GM23338 (cell line): Measurements from ENCODE around the gene ISG20. TPM values are rescaled to one million over a fixed set of nuclear protein-coding genes. Genes with fewer than 3 reads are reported as not detected.
A peak's percentile ranks its signal among the peaks of the same experiment; 100 is the strongest.

Source experiments
- ATAC-seq: fragments of 200-7000 bp; cut with Tn5 transposase; 3 replicates; pipeline ENCODE4 v1.9.1; 2020
- DNase-seq: peaks from one replicate; pipeline ENCODE4 v3.0.0-alpha.2; 2015; ENCODE audit warnings: low spot score
- H2AFZ ChIP-seq: fragments of 200-600 bp; sonication (generic); 2 replicates; pipeline ENCODE4 v1.8.0; 2016; ENCODE audit warnings: antibody characterized with exemption, mild to moderate bottlenecking, moderate library complexity
- H3F3A ChIP-seq: fragments of 200-600 bp; sonication (generic); replicated peaks from 2 replicates; pipeline ENCODE4 v1.8.0; 2017; ENCODE audit warnings: antibody characterized with exemption, mixed run types, low read depth
- H3K27ac ChIP-seq: fragments of 200-600 bp; sonication (generic); 2 replicates; pipeline ENCODE4 v1.6.1; 2016; ENCODE audit warnings: low read depth
- H3K27me3 ChIP-seq: fragments of 200-600 bp; sonication (generic); 2 replicates; pipeline ENCODE4 v1.8.0; 2016; ENCODE audit warnings: mild to moderate bottlenecking, mixed run types, moderate library complexity; ENCODE audit not compliant: insufficient read depth
- H3K36me3 ChIP-seq: fragments of 200-600 bp; sonication (generic); 2 replicates; pipeline ENCODE4 v1.8.0; 2016; ENCODE audit warnings: mild to moderate bottlenecking; ENCODE audit not compliant: insufficient read depth
- H3K4me1 ChIP-seq: fragments of 200-600 bp; sonication (generic); 2 replicates; pipeline ENCODE4 v1.8.0; 2016; ENCODE audit warnings: mild to moderate bottlenecking, moderate library complexity; ENCODE audit not compliant: insufficient read depth
- H3K4me2 ChIP-seq: fragments of 200-600 bp; sonication (generic); 2 replicates; pipeline ENCODE4 v1.7.1; 2017; ENCODE audit warnings: mixed run types
- H3K4me3 ChIP-seq: fragments of 200-600 bp; sonication (generic); 2 replicates; pipeline ENCODE4 v1.6.1; 2016; ENCODE audit warnings: mixed run types
- H3K79me2 ChIP-seq: fragments of 200-600 bp; sonication (generic); replicated peaks from 2 replicates; pipeline ENCODE4 v1.8.0; 2017; ENCODE audit warnings: mild to moderate bottlenecking; ENCODE audit not compliant: insufficient read depth
- H3K9me2 ChIP-seq: fragments of 200-600 bp; sonication (generic); 2 replicates; pipeline ENCODE4 v1.8.0; 2017; ENCODE audit not compliant: insufficient read depth
- H4K20me1 ChIP-seq: fragments of 200-600 bp; sonication (generic); replicated peaks from 2 replicates; pipeline ENCODE4 v1.8.0; 2017; ENCODE audit warnings: mild to moderate bottlenecking; ENCODE audit not compliant: insufficient read depth
- H3K27ac Mint-ChIP-seq: 2 replicates; pipeline ENCODE4 v1.8.0; 2020; ENCODE audit warnings: inconsistent platforms, mild to moderate bottlenecking, moderate library complexity, mixed read lengths
- H3K27me3 Mint-ChIP-seq: 3 replicates; pipeline ENCODE4 v1.8.0; 2022; ENCODE audit warnings: low read depth, mild to moderate bottlenecking, moderate library complexity, mixed read lengths, inconsistent platforms; ENCODE audit not compliant: insufficient read depth, poor library complexity
- H3K36me3 Mint-ChIP-seq: 3 replicates; pipeline ENCODE4 v1.8.0; 2021; ENCODE audit warnings: low read depth, mild to moderate bottlenecking, inconsistent platforms, moderate library complexity, mixed read lengths
- H3K4me1 Mint-ChIP-seq: 3 replicates; pipeline ENCODE4 v1.8.0; 2020; ENCODE audit warnings: mild to moderate bottlenecking, inconsistent platforms, mixed read lengths
- H3K4me3 Mint-ChIP-seq: 3 replicates; pipeline ENCODE4 v1.8.0; 2021; ENCODE audit warnings: moderate library complexity, mild to moderate bottlenecking, inconsistent platforms, mixed read lengths
- H3K9me3 Mint-ChIP-seq: 3 replicates; pipeline ENCODE4 v1.8.0; 2020; ENCODE audit warnings: moderate library complexity, mild to moderate bottlenecking, inconsistent platforms, mixed read lengths
- NANOG ChIP-seq: IDR thresholded peaks from 2 replicates; pipeline ENCODE4 v1.6.1; 2016; ENCODE audit warnings: antibody characterized with exemption, borderline replicate concordance
- POLR2AphosphoS5 ChIP-seq: IDR thresholded peaks from 2 replicates; pipeline ENCODE4 v1.6.1; 2016; ENCODE audit warnings: antibody characterized with exemption, low read depth
- ZNF114 ChIP-seq: fragments of 250-450 bp; sonication (Bioruptor Pico); IDR thresholded peaks from 2 replicates; pipeline ENCODE4 v1.5.0; 2020; ENCODE audit warnings: mild to moderate bottlenecking, moderate library complexity
- polyA plus RNA-seq: library from polyadenylated mRNA; unstranded; fragments of >200 nt; fragmentation: Nextera tagmentation; extraction: Ambion mirVana; gene quantifications from 2 replicates; pipeline ENCODE4 v1.2.1, GENCODE V29; 2016
- total RNA-seq: library from RNA; depleted of rRNA; stranded (reverse); fragments of >200 nt; shearing (Covaris generic); gene quantifications from 2 replicates; pipeline ENCODE4 v1.2.3, GENCODE V29; 2014
- TF ChIP-seq, protein P1 (sequence below): fragments of 250-450 bp; sonication (Bioruptor Pico); IDR thresholded peaks from 2 replicates; pipeline ENCODE4 v1.5.0; 2020; ENCODE audit warnings: mild to moderate bottlenecking, moderate library complexity
- TF ChIP-seq, protein P2 (sequence below), 2 experiments: fragments of 200-600 bp in 1 of 2; sonication (generic) in 1 of 2; conservative IDR thresholded peaks; 2 replicates each; pipeline versions ENCODE4 v1.5.1 to v1.6.1; 2016 to 2017; ENCODE audit warnings: antibody characterized with exemption in 2 of 2, low read depth in 2 of 2, mild to moderate bottlenecking in 2 of 2, moderate library complexity in 1 of 2

Gene ISG20
- total and polyA plus RNA-seq, 2 experiments from 2014 or later: 3.2 to 3.7 TPM

DNA sequence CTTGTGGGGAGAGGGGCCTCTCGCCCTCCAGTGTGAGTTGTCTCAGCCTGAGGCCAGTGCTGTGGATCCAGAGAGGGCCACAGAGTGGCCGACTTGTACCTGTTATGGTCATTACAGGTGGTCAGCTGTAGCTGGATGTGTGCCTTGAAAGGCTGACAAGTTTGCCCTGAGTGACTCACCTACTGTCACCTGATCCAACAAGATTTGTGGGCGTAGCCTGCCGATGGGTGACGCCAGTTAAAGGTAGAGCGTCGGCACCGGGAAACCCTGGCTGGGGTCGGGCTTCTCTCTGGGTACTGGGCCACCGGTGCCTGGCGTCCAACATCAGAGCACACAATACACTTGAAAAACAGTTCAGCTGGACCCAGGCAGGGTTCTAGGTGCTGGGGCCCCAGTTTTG is 2.8 kb upstream of the ISG20 start (continued):
- TF ChIP-seq, protein P1, sequence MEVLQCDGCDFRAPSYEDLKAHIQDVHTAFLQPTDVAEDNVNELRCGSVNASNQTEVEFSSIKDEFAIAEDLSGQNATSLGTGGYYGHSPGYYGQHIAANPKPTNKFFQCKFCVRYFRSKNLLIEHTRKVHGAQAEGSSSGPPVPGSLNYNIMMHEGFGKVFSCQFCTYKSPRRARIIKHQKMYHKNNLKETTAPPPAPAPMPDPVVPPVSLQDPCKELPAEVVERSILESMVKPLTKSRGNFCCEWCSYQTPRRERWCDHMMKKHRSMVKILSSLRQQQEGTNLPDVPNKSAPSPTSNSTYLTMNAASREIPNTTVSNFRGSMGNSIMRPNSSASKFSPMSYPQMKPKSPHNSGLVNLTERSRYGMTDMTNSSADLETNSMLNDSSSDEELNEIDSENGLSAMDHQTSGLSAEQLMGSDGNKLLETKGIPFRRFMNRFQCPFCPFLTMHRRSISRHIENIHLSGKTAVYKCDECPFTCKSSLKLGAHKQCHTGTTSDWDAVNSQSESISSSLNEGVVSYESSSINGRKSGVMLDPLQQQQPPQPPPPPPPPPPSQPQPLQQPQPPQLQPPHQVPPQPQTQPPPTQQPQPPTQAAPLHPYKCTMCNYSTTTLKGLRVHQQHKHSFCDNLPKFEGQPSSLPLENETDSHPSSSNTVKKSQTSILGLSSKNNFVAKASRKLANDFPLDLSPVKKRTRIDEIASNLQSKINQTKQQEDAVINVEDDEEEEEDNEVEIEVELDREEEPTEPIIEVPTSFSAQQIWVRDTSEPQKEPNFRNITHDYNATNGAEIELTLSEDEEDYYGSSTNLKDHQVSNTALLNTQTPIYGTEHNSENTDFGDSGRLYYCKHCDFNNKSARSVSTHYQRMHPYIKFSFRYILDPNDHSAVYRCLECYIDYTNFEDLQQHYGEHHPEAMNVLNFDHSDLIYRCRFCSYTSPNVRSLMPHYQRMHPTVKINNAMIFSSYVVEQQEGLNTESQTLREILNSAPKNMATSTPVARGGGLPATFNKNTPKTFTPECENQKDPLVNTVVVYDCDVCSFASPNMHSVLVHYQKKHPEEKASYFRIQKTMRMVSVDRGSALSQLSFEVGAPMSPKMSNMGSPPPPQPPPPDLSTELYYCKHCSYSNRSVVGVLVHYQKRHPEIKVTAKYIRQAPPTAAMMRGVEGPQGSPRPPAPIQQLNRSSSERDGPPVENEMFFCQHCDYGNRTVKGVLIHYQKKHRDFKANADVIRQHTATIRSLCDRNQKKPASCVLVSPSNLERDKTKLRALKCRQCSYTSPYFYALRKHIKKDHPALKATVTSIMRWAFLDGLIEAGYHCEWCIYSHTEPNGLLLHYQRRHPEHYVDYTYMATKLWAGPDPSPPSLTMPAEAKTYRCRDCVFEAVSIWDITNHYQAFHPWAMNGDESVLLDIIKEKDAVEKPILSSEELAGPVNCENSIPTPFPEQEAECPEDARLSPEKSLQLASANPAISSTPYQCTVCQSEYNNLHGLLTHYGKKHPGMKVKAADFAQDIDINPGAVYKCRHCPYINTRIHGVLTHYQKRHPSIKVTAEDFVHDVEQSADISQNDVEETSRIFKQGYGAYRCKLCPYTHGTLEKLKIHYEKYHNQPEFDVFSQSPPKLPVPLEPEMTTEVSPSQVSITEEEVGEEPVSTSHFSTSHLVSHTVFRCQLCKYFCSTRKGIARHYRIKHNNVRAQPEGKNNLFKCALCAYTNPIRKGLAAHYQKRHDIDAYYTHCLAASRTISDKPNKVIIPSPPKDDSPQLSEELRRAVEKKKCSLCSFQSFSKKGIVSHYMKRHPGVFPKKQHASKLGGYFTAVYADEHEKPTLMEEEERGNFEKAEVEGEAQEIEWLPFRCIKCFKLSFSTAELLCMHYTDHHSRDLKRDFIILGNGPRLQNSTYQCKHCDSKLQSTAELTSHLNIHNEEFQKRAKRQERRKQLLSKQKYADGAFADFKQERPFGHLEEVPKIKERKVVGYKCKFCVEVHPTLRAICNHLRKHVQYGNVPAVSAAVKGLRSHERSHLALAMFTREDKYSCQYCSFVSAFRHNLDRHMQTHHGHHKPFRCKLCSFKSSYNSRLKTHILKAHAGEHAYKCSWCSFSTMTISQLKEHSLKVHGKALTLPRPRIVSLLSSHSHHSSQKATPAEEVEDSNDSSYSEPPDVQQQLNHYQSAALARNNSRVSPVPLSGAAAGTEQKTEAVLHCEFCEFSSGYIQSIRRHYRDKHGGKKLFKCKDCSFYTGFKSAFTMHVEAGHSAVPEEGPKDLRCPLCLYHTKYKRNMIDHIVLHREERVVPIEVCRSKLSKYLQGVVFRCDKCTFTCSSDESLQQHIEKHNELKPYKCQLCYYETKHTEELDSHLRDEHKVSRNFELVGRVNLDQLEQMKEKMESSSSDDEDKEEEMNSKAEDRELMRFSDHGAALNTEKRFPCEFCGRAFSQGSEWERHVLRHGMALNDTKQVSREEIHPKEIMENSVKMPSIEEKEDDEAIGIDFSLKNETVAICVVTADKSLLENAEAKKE (CRISPR knock-in tag): no peak
- TF ChIP-seq ZNF114 (CRISPR knock-in tag): no peak

DNA sequence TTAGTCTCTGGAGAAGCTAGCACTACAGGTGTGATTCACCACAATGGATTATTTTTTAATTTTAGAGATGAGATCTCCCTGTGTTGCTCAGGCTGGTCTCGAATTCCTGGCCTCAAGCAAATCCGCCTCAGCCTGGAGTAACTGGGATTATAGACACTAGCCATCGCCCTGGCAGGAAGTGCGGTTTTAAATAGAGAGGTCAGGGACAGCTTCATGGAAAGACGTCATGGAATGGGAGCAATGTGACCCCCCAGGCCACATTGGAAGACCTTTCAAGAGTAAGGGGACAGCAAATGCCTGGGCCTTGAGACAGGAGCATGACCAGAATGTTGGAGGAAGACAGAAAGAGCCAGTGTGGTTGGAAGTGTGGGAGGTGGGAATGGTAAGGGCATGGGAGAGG is 2.2 kb upstream of the ISG20 start:
- Histone ChIP-seq H3K79me2 (no peaks in the 10 kb centered on the region), H3K9me2 (no peaks in the 10 kb centered on the region), H3K4me3 (no peak overlapping the region), H3K4me1 (peaks cover 31% of the 10 kb centered on the region), H3K27ac (peak overlapping the region; percentile 87), H4K20me1 (peaks cover 24% of the 10 kb centered on the region), H2AFZ (no peak overlapping the region), H3K4me2 (peak overlapping the region; percentile 15; the same call in 1 of the 2 replicates), H3F3A (peaks cover 36% of the 10 kb centered on the region), H3K36me3 (peaks cover under 1% of the 10 kb centered on the region; the same call in 1 of the 2 replicates), H3K27me3 (no peaks in the 10 kb centered on the region)
- Mint-ChIP-seq H3K36me3 (peaks cover 32% of the 10 kb centered on the region), H3K9me3 (no peaks in the 10 kb centered on the region), H3K4me1 (peaks cover 44% of the 10 kb centered on the region), H3K4me3 (no peak overlapping the region; the same call in 2 of the 3 replicates), H3K27me3 (peaks cover 15% of the 10 kb centered on the region), H3K27ac (peak overlapping the region; percentile 87)
- DNase-seq (no peak), ATAC-seq (no peak)
- no peak for TF ChIP-seq NANOG
- TF ChIP-seq, protein P2, sequence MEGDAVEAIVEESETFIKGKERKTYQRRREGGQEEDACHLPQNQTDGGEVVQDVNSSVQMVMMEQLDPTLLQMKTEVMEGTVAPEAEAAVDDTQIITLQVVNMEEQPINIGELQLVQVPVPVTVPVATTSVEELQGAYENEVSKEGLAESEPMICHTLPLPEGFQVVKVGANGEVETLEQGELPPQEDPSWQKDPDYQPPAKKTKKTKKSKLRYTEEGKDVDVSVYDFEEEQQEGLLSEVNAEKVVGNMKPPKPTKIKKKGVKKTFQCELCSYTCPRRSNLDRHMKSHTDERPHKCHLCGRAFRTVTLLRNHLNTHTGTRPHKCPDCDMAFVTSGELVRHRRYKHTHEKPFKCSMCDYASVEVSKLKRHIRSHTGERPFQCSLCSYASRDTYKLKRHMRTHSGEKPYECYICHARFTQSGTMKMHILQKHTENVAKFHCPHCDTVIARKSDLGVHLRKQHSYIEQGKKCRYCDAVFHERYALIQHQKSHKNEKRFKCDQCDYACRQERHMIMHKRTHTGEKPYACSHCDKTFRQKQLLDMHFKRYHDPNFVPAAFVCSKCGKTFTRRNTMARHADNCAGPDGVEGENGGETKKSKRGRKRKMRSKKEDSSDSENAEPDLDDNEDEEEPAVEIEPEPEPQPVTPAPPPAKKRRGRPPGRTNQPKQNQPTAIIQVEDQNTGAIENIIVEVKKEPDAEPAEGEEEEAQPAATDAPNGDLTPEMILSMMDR (conservative IDR thresholded peaks at IDR 0.05; ENCODE audit: low read depth in 2 of 2): no peak
- 0 out of 2 replicates have a peak, but pooled peaks have one; percentile 18 for TF ChIP-seq POLR2AphosphoS5
